ENCODE results near the gene GNL1.
"Not testable (repeated sequence)": the region's sequence is repeated elsewhere in the genome, so short reads cannot be mapped to it uniquely, and the experiment has no call there.

GNL1 gene

DNA sequence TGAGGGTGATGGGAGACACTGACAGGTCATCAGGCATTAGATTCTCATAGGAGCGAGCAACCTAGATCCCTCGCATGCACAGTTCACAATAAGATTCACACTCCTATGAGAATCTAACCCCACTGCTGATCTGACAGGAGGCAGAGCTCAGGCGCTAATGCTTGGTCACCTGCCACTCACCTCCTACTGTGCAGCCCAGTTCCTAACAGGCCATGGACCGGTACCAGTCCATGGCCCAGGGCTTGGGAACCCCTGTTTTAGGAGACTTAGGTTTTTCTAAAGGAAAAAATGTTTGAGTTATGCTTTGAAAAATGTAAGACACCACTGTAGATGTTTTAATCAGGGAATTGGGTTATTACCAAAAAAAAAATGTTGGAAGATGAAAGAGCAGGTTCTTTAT, 60.3 kb downstream of the GNL1 start:
- DNase-seq (ENCODE audit: low read depth in 2 of 2) = no peak

DNA sequence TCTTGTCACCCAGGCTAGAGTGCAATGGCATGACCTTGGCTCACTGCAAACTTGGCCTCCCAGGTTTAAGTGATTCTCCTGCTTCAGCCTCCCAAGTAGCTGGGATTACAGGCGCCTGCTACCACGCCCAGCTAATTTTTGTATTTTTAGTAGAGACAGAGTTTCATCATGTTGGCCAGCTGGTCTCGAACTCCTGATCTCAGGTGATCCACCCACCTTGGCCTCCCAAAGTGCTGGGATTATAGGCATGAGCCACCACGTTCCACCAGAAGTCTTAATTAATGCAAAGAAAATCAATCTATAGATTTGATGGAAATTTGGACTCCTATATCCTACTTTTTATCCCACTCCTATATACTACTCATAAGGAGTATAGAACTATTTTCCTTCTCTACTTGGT, 61.2 kb downstream of the GNL1 start:
- not testable (repeated sequence) for DNase-seq (ENCODE audit: low read depth in 2 of 2)

DNA sequence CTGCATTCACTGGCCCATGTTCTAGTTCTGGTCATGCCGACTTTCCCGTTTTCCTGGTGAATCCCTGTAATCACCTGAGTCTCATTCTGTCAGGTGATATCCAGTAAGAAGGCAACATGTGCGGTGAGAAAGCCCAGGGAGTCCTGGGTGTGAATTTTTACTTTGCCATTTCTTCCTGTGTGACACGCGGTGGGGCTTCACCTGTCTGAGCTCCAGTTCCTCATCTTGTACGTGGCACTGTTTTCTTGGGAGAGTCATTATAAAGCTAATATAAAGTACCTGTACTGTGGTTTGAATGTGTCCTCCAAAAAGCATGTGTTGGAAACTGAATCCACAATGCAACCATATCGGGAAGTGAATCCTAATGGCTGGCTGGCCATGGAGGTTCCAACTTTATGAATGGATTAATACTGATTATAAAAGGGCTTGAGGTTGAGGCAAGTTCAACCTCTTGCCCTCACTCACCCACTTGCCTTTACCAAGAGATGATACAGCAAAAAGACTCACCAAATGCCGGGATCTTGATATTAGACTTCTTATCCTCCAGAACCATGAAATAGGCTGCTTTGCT, 61.9 kb downstream of the GNL1 start:
- peak in 1 of 2 donors; percentile 39 for DNase-seq (ENCODE audit: low read depth in 2 of 2)

DNA sequence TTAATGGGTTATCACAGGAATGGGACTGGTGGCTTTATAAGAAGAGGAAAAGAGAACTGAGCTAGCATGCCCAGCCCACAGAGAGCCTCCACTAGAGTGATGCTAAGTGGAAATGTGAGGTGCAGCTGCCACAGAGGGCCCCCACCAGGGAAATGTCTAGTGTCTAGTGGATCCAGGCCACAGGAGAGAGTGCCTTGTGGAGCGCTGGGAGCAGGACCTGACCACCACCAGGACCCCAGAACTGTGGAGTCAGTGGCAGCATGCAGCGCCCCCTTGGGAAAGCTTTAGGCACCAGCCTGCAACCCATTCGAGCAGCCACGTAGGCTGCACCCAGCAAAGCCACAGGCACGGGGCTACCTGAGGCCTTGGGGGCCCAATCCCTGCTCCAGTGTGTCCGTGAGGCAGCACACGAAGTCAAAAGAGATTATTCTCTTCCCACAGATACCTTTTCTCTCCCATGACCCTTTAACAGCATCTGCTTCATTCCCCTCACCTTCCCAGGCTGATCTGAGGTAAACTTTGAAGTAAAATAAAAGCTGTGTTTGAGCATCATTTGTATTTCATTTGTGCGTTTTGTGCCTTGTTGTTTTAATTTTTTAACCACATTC, 62.5 kb downstream of the GNL1 start:
- DNase-seq (ENCODE audit: low read depth in 2 of 2) = peak; percentile 35 to 44

DNA sequence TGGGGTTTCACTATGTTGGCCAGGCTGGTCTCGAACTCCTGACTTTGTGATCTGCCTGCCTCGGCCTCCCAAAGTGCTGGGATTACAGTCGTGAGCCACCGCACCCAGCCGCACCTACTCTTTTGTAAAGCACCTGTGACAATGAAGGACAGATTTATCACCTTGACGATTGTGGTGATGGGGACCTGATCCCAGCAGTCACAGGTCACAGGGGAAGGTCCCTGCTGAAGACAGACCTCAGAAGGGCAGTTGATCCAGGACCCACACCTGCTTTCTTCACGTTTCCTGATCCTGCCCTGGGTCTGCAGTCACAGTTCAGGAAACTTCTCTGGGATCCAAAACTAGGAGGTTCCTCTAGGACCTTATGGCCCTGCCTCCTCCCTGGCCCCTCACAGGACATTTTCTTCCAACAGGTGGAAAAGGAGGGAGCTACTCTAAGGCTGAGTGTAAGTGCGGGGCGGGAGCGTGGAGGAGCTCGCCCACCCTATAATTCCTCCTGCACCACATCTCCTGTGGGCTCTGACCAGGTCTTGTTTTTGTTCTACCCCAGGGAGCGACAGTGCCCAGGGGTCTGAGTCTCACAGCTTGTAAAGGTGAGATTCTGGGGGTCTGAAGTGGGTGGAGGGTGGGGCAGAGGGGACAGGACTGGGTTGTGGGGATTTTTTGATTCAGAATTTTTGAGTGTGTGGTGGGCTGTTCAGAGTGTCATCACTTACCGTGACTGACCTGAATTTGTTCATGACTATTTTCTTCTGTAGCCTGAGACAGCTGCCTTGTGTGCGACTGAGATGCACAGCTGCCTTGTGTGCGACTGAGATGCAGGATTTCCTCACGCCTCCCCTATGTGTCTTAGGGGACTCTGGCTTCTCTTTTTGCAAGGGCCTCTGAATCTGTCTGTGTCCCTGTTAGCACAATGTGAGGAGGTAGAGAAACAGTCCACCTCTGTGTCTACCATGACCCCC, 64.0 kb downstream of the GNL1 start:
- DNase-seq (ENCODE audit: low read depth in 2 of 2) = no peak
